Neural cell (in vitro differentiated cells): Measurements from ENCODE around the gene MOCOS. TPM values are rescaled to one million over a fixed set of nuclear protein-coding genes. Genes with fewer than 3 reads are reported as not detected.

Experiments
- H2AFZ ChIP-seq: fragments of 200-600, 300-800 bp; sonication (generic), shearing (Covaris generic); 2 replicates; pipeline ENCODE4 v1.6.0; 2014; ENCODE audit warnings: low read depth, mild to moderate bottlenecking, antibody characterized with exemption, low read length, moderate library complexity
- H3F3A ChIP-seq: fragments of 200-600 bp; shearing (Covaris generic); 2 replicates; pipeline ENCODE4 v1.6.1; 2016; ENCODE audit warnings: mild to moderate bottlenecking, moderate library complexity, mixed read lengths, antibody characterized with exemption, low read length; ENCODE audit not compliant: insufficient read depth, poor library complexity, severe bottlenecking
- H3K27ac ChIP-seq: fragments of 200-600, 300-800 bp; sonication (generic), shearing (Covaris generic); 2 replicates; pipeline ENCODE4 v1.5.1; 2014; ENCODE audit warnings: mild to moderate bottlenecking, low read length, moderate library complexity
- H3K27me3 ChIP-seq: fragments of 300-800, 200-600 bp; sonication (generic), shearing (Covaris generic); 2 replicates; pipeline ENCODE4 v1.6.0; 2014; ENCODE audit warnings: mild to moderate bottlenecking, low read depth, low read length, moderate library complexity; ENCODE audit not compliant: insufficient read depth
- H3K36me3 ChIP-seq: fragments of 300-800, 200-600 bp; sonication (generic), shearing (Covaris generic); 2 replicates; pipeline ENCODE4 v1.5.1; 2014; ENCODE audit warnings: mild to moderate bottlenecking, antibody characterized with exemption, low read length, moderate library complexity; ENCODE audit not compliant: insufficient read depth
- H3K4me2 ChIP-seq: fragments of 300-800, 200-600 bp; sonication (generic), shearing (Covaris generic); 2 replicates; pipeline ENCODE4 v1.6.0; 2014; ENCODE audit warnings: mild to moderate bottlenecking, low read length
- H3K4me3 ChIP-seq: fragments of 300-800, 200-600 bp; sonication (generic), shearing (Covaris generic); 2 replicates; pipeline ENCODE4 v1.5.1; 2014; ENCODE audit warnings: mild to moderate bottlenecking, low read length, moderate library complexity
- H3K79me2 ChIP-seq: fragments of 200-600 bp; shearing (Covaris generic); replicated peaks from 2 replicates; pipeline ENCODE4 v1.6.0; 2014; ENCODE audit warnings: mild to moderate bottlenecking, low read length, moderate library complexity; ENCODE audit not compliant: insufficient read depth
- H3K9ac ChIP-seq: fragments of 300-800, 200-600 bp; sonication (generic), shearing (Covaris generic); 2 replicates; pipeline ENCODE4 v1.6.1; 2016; ENCODE audit warnings: mild to moderate bottlenecking, low read length, mixed read lengths
- H3K9me2 ChIP-seq: fragments of 200-600 bp; shearing (Covaris generic); 2 replicates; pipeline ENCODE4 v1.6.1; 2016; ENCODE audit warnings: mild to moderate bottlenecking, low read length, mixed read lengths; ENCODE audit not compliant: insufficient read depth
- H3K9me3 ChIP-seq: fragments of 200-600, 300-800 bp; sonication (generic), shearing (Covaris generic); 2 replicates; pipeline ENCODE4 v1.6.1; 2016; ENCODE audit warnings: mild to moderate bottlenecking, mixed run types, low read length, moderate library complexity, mixed read lengths
- H4K20me1 ChIP-seq: fragments of 200-600 bp; shearing (Covaris generic); 2 replicates; pipeline ENCODE4 v1.6.1; 2016; ENCODE audit warnings: mild to moderate bottlenecking, mixed run types; ENCODE audit not compliant: insufficient read depth
- CTCF ChIP-seq: fragments of 450-650 bp; IDR thresholded peaks from 2 replicates; pipeline ENCODE4 v1.5.1; 2014; ENCODE audit warnings: antibody characterized with exemption, mild to moderate bottlenecking, moderate library complexity; ENCODE audit not compliant: poor library complexity, severe bottlenecking
- EP300 ChIP-seq: fragments of 450-650 bp; conservative IDR thresholded peaks from 2 replicates; pipeline ENCODE4 v1.6.1; 2014; ENCODE audit warnings: antibody characterized with exemption, mild to moderate bottlenecking, moderate library complexity; ENCODE audit not compliant: poor library complexity, severe bottlenecking
- EZH2 ChIP-seq: fragments of 200-600, 300-800 bp; shearing (Covaris generic), sonication (generic); IDR thresholded peaks from 2 replicates; pipeline ENCODE4 v1.6.1; 2014; ENCODE audit warnings: antibody characterized with exemption, low read length, borderline replicate concordance, mild to moderate bottlenecking; ENCODE audit not compliant: insufficient read depth, poor library complexity, severe bottlenecking
- MXI1 ChIP-seq: fragments of 450-650 bp; conservative IDR thresholded peaks from 2 replicates; pipeline ENCODE4 v1.6.1; 2014; ENCODE audit warnings: antibody characterized with exemption, mild to moderate bottlenecking; ENCODE audit not compliant: poor library complexity, severe bottlenecking
- POLR2AphosphoS5 ChIP-seq: IDR thresholded peaks from 2 replicates; pipeline ENCODE4 v1.6.1; 2012
- RAD21 ChIP-seq: fragments of 450-650 bp; conservative IDR thresholded peaks from 2 replicates; pipeline ENCODE4 v1.6.1; 2014; ENCODE audit warnings: antibody characterized with exemption, mild to moderate bottlenecking, moderate library complexity
- SMC3 ChIP-seq: fragments of 450-650 bp; conservative IDR thresholded peaks from 2 replicates; pipeline ENCODE4 v1.6.1; 2014; ENCODE audit warnings: antibody characterized with exemption, mild to moderate bottlenecking, moderate library complexity; ENCODE audit not compliant: poor library complexity
- TAF1 ChIP-seq: IDR thresholded peaks from 2 replicates; pipeline ENCODE4 v1.6.1; 2012; ENCODE audit warnings: low read depth
- polyA plus RNA-seq: library from polyadenylated mRNA; depleted of rRNA; stranded (reverse); fragments of >200 nt; gene quantifications from 2 replicates; pipeline ENCODE4 v1.2.3, GENCODE V29; 2014
- TF ChIP-seq, protein P1 (sequence below): IDR thresholded peaks from 2 replicates; pipeline ENCODE4 v1.6.1; 2012; ENCODE audit warnings: borderline replicate concordance

The MOCOS gene
- polyA plus RNA-seq, 1 donor from 2014 or later, result not detected

DNA sequence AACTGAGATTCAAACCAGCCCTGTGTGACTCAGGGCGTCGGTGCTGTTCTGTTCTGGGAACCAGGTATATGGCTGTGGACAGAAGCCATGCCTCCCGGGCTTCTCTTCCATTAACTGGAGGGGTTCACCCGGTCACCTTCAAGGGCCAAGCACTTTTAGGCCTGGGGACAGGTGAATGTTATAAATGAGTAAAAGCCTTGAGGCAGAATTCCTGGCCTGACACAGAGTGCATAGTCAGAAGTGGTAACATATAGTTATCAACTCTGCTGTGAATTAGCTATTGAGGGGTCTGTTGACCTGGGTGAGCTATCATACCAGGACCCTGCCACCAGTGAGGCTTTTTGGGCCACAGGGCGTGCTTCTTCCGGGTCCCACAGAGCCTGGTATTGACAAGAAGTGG is 112.9 kb downstream of the MOCOS start:
- Histone ChIP-seq H3K9me3 (no peaks in the 10 kb centered on the region), H3K36me3 (no peaks in the 10 kb centered on the region), H3K27ac (no peak overlapping the region), H3K4me3 (no peak overlapping the region), H3K4me2 (no peak overlapping the region), H2AFZ (no peak overlapping the region), H3K79me2 (peaks cover 63% of the 10 kb centered on the region), H3F3A (no peaks in the 10 kb centered on the region), H3K9ac (no peak overlapping the region), H4K20me1 (no peaks in the 10 kb centered on the region), H3K9me2 (no peaks in the 10 kb centered on the region), H3K27me3 (no peaks in the 10 kb centered on the region)
- TF ChIP-seq RAD21, result no peak

GRCh38 chr18:36301884-36302283 is 114.6 kb downstream of the MOCOS start:
- Histone ChIP-seq H3K27ac (no peak overlapping the region), H3K4me3 (no peak overlapping the region), H4K20me1 (no peaks in the 10 kb centered on the region), H3F3A (no peaks in the 10 kb centered on the region), H3K4me2 (no peak overlapping the region), H2AFZ (no peak overlapping the region), H3K36me3 (no peaks in the 10 kb centered on the region), H3K9me2 (no peaks in the 10 kb centered on the region), H3K9ac (no peak overlapping the region), H3K27me3 (no peaks in the 10 kb centered on the region), H3K9me3 (no peaks in the 10 kb centered on the region), H3K79me2 (peaks cover 79% of the 10 kb centered on the region)
- TF ChIP-seq EZH2 (no peak), POLR2AphosphoS5 (no peak), RAD21 (no peak), MXI1 (no peak), CTCF (no peak), SMC3 (no peak), EP300 (no peak), TAF1 (no peak)
- TF ChIP-seq, protein P1, sequence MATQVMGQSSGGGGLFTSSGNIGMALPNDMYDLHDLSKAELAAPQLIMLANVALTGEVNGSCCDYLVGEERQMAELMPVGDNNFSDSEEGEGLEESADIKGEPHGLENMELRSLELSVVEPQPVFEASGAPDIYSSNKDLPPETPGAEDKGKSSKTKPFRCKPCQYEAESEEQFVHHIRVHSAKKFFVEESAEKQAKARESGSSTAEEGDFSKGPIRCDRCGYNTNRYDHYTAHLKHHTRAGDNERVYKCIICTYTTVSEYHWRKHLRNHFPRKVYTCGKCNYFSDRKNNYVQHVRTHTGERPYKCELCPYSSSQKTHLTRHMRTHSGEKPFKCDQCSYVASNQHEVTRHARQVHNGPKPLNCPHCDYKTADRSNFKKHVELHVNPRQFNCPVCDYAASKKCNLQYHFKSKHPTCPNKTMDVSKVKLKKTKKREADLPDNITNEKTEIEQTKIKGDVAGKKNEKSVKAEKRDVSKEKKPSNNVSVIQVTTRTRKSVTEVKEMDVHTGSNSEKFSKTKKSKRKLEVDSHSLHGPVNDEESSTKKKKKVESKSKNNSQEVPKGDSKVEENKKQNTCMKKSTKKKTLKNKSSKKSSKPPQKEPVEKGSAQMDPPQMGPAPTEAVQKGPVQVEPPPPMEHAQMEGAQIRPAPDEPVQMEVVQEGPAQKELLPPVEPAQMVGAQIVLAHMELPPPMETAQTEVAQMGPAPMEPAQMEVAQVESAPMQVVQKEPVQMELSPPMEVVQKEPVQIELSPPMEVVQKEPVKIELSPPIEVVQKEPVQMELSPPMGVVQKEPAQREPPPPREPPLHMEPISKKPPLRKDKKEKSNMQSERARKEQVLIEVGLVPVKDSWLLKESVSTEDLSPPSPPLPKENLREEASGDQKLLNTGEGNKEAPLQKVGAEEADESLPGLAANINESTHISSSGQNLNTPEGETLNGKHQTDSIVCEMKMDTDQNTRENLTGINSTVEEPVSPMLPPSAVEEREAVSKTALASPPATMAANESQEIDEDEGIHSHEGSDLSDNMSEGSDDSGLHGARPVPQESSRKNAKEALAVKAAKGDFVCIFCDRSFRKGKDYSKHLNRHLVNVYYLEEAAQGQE, result no peak

GRCh38 chr18:36302676-36303075 is 115.4 kb downstream of the MOCOS start:
- no peaks in the 10 kb centered on the region for H3K27me3 ChIP-seq
- H3K9me2 ChIP-seq, result no peaks in the 10 kb centered on the region
- no peak overlapping the region for H3K4me2 ChIP-seq
- H2AFZ ChIP-seq, result no peak overlapping the region
- H3F3A ChIP-seq, result no peaks in the 10 kb centered on the region
- H3K4me3 ChIP-seq, result no peak overlapping the region
- H3K9me3 ChIP-seq, result no peaks in the 10 kb centered on the region
- no peak overlapping the region for H3K9ac ChIP-seq
- no peaks in the 10 kb centered on the region for H3K36me3 ChIP-seq
- no peak for TF ChIP-seq POLR2AphosphoS5
- TF ChIP-seq MXI1, result no peak
- no peak for TF ChIP-seq EZH2
- no peak for TF ChIP-seq RAD21
- TF ChIP-seq, protein P1, result no peak
- TF ChIP-seq CTCF, result no peak
- no peak for TF ChIP-seq SMC3
- TF ChIP-seq TAF1, result no peak
- TF ChIP-seq EP300, result no peak
- H3K27ac ChIP-seq, result no peak overlapping the region
- peaks cover 79% of the 10 kb centered on the region for H3K79me2 ChIP-seq
- H4K20me1 ChIP-seq, result no peaks in the 10 kb centered on the region
